ENCODE data around the gene NEUROD2. TPM values are rescaled to one million over a fixed set of nuclear protein-coding genes. Genes with fewer than 3 reads are reported as not detected.
A peak's percentile ranks its signal among the peaks of the same experiment; 100 is the strongest.

Gene NEUROD2
- total and polyA plus RNA-seq, 2 of the 13 experiments (the other 11 are each of a cell fraction or from before 2014, with no cell fraction given): not detected

- no peak for TF ChIP-seq AHDC1 (CRISPR knock-in tag; IDR thresholded peaks at IDR 0.05; ENCODE audit: borderline replicate concordance)
- TF ChIP-seq ZNF691 (CRISPR knock-in tag; IDR thresholded peaks at IDR 0.05; ENCODE audit: borderline replicate concordance, low read depth): peak; percentile 84
- TF ChIP-seq ZUFSP (CRISPR knock-in tag; IDR thresholded peaks at IDR 0.05; ENCODE audit: borderline replicate concordance): no peak
- no peak for TF ChIP-seq ZNF317 (CRISPR knock-in tag; IDR thresholded peaks at IDR 0.05)
- peak; percentile 56 for TF ChIP-seq UBTF (CRISPR knock-in tag; IDR thresholded peaks at IDR 0.05)
- TF ChIP-seq MXI1 (IDR thresholded peaks at IDR 0.05; ENCODE audit: borderline replicate concordance, low read depth, low read length): peak; percentile 36; the same call in 1 of the 3 replicates
- TF ChIP-seq RFXAP (CRISPR knock-in tag; IDR thresholded peaks at IDR 0.05; ENCODE audit: borderline replicate concordance): peak; percentile 87; the same call in 1 of the 2 replicates
- TF ChIP-seq CENPT (CRISPR knock-in tag; IDR thresholded peaks at IDR 0.05; ENCODE audit: low read depth): 0 out of 2 replicates have a peak, but pooled peaks have one; percentile 40
- TF ChIP-seq NCOA2 (CRISPR knock-in tag; IDR thresholded peaks at IDR 0.05): 0 out of 2 replicates have a peak, but pooled peaks have one; percentile 56
- no peak for TF ChIP-seq TBX3 (IDR thresholded peaks at IDR 0.05; ENCODE audit: borderline replicate concordance)
- TF ChIP-seq ZNF574 (CRISPR knock-in tag; IDR thresholded peaks at IDR 0.05): peak; percentile 76
- TF ChIP-seq NONO (IDR thresholded peaks at IDR 0.05): no peak
- peak; percentile 75; the same call in 1 of the 2 replicates for TF ChIP-seq NONO (CRISPR knock-in tag; conservative IDR thresholded peaks at IDR 0.05)
- no peak for TF ChIP-seq PAX8 (CRISPR knock-in tag; IDR thresholded peaks at IDR 0.05; ENCODE audit: borderline replicate concordance)
Observed at GRCh38 chr17:39621523-39622379, 14.0 kb upstream of the NEUROD2 start (continued).

All from HepG2 (cell line).